SH-SY5Y (cell line): ENCODE results near the gene GPR132.

ENCODE experiments used
- GATA2 ChIP-seq: IDR thresholded peaks from 2 replicates; pipeline ENCODE4 v1.6.1; 2011; ENCODE audit warnings: mild to moderate bottlenecking, low read depth, low read length
- GATA3 ChIP-seq: IDR thresholded peaks from 2 replicates; pipeline ENCODE4 v1.6.1; 2011; ENCODE audit warnings: low read depth, mild to moderate bottlenecking, low read length, moderate library complexity

DNA sequence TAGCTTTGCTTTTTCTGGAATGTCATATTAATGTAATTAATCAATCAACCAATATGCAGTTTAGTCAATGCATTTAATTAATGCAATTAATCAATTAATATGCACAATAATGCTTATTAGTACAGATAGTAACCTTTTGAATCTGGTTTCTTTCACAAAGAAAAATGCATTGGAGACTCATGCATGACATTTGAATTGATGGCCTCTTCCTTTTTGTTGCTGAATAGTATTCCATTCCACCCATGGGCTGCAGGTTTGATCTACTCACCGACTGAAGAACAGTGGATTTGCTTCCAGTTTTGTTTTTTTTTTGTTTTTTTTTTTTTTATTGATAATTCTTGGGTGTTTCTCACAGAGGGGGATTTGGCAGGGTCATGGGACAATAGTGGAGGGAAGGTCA, 13.1 kb upstream of the GPR132 start:
- TF ChIP-seq GATA3: no peak
- TF ChIP-seq GATA2: no peak
